Measurements from ENCODE around the gene CEP70.

CEP70 gene

DNA sequence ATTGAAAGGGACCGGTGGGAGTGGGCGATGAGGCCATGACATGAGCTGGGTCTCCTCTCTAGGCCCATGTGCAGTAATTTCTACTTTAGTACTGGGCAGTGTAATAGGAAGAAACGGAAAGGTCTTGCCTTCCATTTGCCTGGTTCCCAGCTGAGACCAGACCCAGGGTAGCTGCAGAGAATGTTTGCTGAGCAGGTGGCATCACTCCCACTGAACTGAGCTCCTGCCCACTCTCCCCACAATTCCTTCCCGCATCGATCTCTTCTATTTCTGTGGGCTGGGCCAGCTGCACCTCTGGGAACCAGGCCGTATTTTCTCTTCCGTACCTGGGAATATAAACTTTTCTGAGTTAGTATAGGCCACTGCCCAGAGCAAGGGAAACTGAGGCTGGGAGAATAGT is 143.9 kb downstream of the CEP70 start:
- DNase-seq (ENCODE audit: low read depth in 1 of 2, low spot score in 1 of 2), result no peak
- Histone ChIP-seq H3K4me3 (replicated peaks; ENCODE audit: insufficient read depth, low read length) (no peak overlapping the region), H3K27ac (replicated peaks) (no peak overlapping the region), H3K27me3 (ENCODE audit: insufficient read depth, poor library complexity, severe bottlenecking) (peaks cover 2% of the 10 kb centered on the region)
- TF ChIP-seq REST (IDR thresholded peaks at IDR 0.05; ENCODE audit: insufficient replicate concordance, low read depth), result no peak
- TF ChIP-seq GABPA (IDR thresholded peaks at IDR 0.05; ENCODE audit: low read depth), result no peak
- no peak for TF ChIP-seq POLR2AphosphoS5 (IDR thresholded peaks at IDR 0.05; ENCODE audit: low read depth)
- TF ChIP-seq, protein P1, sequence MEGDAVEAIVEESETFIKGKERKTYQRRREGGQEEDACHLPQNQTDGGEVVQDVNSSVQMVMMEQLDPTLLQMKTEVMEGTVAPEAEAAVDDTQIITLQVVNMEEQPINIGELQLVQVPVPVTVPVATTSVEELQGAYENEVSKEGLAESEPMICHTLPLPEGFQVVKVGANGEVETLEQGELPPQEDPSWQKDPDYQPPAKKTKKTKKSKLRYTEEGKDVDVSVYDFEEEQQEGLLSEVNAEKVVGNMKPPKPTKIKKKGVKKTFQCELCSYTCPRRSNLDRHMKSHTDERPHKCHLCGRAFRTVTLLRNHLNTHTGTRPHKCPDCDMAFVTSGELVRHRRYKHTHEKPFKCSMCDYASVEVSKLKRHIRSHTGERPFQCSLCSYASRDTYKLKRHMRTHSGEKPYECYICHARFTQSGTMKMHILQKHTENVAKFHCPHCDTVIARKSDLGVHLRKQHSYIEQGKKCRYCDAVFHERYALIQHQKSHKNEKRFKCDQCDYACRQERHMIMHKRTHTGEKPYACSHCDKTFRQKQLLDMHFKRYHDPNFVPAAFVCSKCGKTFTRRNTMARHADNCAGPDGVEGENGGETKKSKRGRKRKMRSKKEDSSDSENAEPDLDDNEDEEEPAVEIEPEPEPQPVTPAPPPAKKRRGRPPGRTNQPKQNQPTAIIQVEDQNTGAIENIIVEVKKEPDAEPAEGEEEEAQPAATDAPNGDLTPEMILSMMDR (IDR thresholded peaks at IDR 0.05; ENCODE audit: insufficient read depth, low read length), result no peak
- no peak for TF ChIP-seq SPI1 (IDR thresholded peaks at IDR 0.05; ENCODE audit: borderline replicate concordance, low read depth)

GRCh38 chr3:138449490-138449889 is 144.6 kb downstream of the CEP70 start:
- H3K27ac ChIP-seq (replicated peaks), result no peak overlapping the region

GRCh38 chr3:138448631-138449030 is 145.4 kb downstream of the CEP70 start:
- no peak overlapping the region for H3K27ac ChIP-seq (replicated peaks)
- TF ChIP-seq POLR2AphosphoS5 (IDR thresholded peaks at IDR 0.05; ENCODE audit: low read depth) (no peak), SPI1 (IDR thresholded peaks at IDR 0.05; ENCODE audit: borderline replicate concordance, low read depth) (no peak), GABPA (IDR thresholded peaks at IDR 0.05; ENCODE audit: low read depth) (no peak), REST (IDR thresholded peaks at IDR 0.05; ENCODE audit: insufficient replicate concordance, low read depth) (no peak)
- TF ChIP-seq, protein P1 (IDR thresholded peaks at IDR 0.05; ENCODE audit: insufficient read depth, low read length), result no peak
- H3K4me3 ChIP-seq (replicated peaks; ENCODE audit: insufficient read depth, low read length), result no peak overlapping the region
- H3K27me3 ChIP-seq (ENCODE audit: insufficient read depth, poor library complexity, severe bottlenecking), result peaks cover 4% of the 10 kb centered on the region
- no peak for DNase-seq (ENCODE audit: low read depth in 1 of 2, low spot score in 1 of 2)

More at GRCh38 chr3:138449490-138449889, 144.6 kb downstream of the CEP70 start:
- TF ChIP-seq, protein P1 (IDR thresholded peaks at IDR 0.05; ENCODE audit: insufficient read depth, low read length), result no peak
- no peak for TF ChIP-seq GABPA (IDR thresholded peaks at IDR 0.05; ENCODE audit: low read depth)
- no peak for TF ChIP-seq REST (IDR thresholded peaks at IDR 0.05; ENCODE audit: insufficient replicate concordance, low read depth)
- no peak for TF ChIP-seq SPI1 (IDR thresholded peaks at IDR 0.05; ENCODE audit: borderline replicate concordance, low read depth)
- TF ChIP-seq POLR2AphosphoS5 (IDR thresholded peaks at IDR 0.05; ENCODE audit: low read depth), result no peak
- H3K4me3 ChIP-seq (replicated peaks; ENCODE audit: insufficient read depth, low read length), result no peak overlapping the region
- peaks cover 4% of the 10 kb centered on the region for H3K27me3 ChIP-seq (ENCODE audit: insufficient read depth, poor library complexity, severe bottlenecking)
- no peak for DNase-seq (ENCODE audit: low read depth in 1 of 2, low spot score in 1 of 2)
